Spleen (tissue), 7 donors: Measurements from ENCODE around the gene HGS.
A peak's percentile ranks its signal among the peaks of the same experiment; 100 is the strongest.

Source experiments
- POLR2A ChIP-seq, 3 donors: fragments of 450-650 bp; IDR thresholded peaks; one replicate each; pipeline ENCODE4 v1.5.1; 2017; ENCODE audit warnings: antibody characterized with exemption in 3 of 3, mild to moderate bottlenecking in 1 of 3
- POLR2AphosphoS5 ChIP-seq, 3 donors: sonication (generic); formaldehyde crosslinking; IDR thresholded peaks; one replicate each; pipeline ENCODE4 v1.5.1; 2017; ENCODE audit warnings: antibody characterized with exemption in 3 of 3
- TF ChIP-seq, protein P1 (sequence below), 11 experiments: fragments of 200-600 bp in 7 of 11; fragments of 450-650 bp in 4 of 11; sonication (generic) in 4 of 11; IDR thresholded peaks in 8 of 11; conservative IDR thresholded peaks in 3 of 11; 1 replicate in 7 of 11; 2 replicates in 4 of 11; pipeline versions ENCODE4 v1.4.0 to v1.8.0; 2016 to 2021; ENCODE audit warnings: antibody characterized with exemption in 11 of 11, inconsistent platforms in 4 of 11, mild to moderate bottlenecking in 1 of 11
- donor health status: DM: no; HTN: no; CAD: no; lungs with moderate emphysema.
- donor health status: DM: no; HTN: no; CAD: no.
- donor health status: DM: no; HTN: no; CAD: no.

DNA sequence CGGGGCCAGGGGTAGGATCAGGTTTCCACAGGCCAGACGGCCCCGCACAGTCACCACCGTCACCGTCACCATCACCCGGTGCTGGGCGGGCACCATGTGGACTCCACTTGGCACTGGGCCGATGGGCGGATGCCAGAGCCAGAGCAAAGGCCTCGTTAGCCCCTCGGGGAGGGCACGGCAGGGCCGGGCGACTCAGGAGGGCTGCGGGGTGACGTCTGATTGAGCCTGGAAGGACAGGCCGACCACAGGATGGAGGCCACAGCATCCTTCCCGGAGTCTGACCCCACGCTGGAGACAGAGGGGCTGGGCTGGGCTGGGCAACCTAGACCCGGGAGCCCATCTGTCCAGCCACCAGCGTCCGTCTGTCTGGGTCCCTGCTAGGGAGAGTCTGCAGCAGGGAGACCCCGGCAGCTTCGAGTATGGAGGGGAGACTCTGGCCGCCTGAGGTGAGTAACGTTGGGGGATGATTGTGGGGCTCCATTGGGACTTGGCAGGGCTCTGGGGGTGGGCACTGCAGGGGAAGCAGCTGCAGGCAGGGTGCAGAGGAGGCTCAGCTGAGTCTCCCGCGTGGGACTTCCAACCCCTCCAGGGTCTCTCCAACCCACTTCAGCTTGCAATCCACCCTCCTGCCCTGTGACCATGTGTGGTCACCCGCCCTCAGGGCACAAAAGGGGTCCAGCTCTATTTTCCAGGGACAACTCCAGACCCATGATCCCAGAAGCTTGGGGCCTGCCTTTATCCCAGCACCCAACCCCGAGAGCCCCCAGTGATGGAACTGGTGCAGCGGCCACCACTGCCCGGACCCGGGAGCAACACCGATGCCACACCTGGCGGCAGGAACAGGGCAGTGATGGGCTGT, 50.8 kb downstream of the HGS start:
- TF ChIP-seq, protein P1, sequence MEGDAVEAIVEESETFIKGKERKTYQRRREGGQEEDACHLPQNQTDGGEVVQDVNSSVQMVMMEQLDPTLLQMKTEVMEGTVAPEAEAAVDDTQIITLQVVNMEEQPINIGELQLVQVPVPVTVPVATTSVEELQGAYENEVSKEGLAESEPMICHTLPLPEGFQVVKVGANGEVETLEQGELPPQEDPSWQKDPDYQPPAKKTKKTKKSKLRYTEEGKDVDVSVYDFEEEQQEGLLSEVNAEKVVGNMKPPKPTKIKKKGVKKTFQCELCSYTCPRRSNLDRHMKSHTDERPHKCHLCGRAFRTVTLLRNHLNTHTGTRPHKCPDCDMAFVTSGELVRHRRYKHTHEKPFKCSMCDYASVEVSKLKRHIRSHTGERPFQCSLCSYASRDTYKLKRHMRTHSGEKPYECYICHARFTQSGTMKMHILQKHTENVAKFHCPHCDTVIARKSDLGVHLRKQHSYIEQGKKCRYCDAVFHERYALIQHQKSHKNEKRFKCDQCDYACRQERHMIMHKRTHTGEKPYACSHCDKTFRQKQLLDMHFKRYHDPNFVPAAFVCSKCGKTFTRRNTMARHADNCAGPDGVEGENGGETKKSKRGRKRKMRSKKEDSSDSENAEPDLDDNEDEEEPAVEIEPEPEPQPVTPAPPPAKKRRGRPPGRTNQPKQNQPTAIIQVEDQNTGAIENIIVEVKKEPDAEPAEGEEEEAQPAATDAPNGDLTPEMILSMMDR (IDR thresholded peaks at IDR 0.05 in 8 of 11, conservative IDR thresholded peaks at IDR 0.05 in 3 of 11): no peak
- TF ChIP-seq POLR2A (IDR thresholded peaks at IDR 0.05) (no peak), POLR2AphosphoS5 (IDR thresholded peaks at IDR 0.05) (peak in 1 of 3 donors; percentile 4)
